Cardiac fibroblast (primary cell): ENCODE data around the gene CCDC171.

Experiments
- DNase-seq, 2 donors: peaks; one replicate each; pipeline versions ENCODE4 v3.0.0 to v3.0.0-alpha.2; 2010; ENCODE audit warnings: low read depth in 2 of 2
- H3K4me3 ChIP-seq, 2 donors: replicated peaks in 1 of 2; 1 replicate in 1 of 2; 2 replicates in 1 of 2; pipeline ENCODE4 v1.5.1; 2011; ENCODE audit warnings: low read depth in 2 of 2, low read length in 2 of 2, mild to moderate bottlenecking in 2 of 2, moderate library complexity in 1 of 2
- CTCF ChIP-seq: IDR thresholded peaks from one replicate; pipeline ENCODE4 v1.5.1; 2011; ENCODE audit warnings: low read depth, mild to moderate bottlenecking, low read length, inconsistent platforms

CCDC171 gene

GRCh38 chr9:15735083-15735857, 182.4 kb downstream of the CCDC171 start:
- no peak overlapping the region for H3K4me3 ChIP-seq
- TF ChIP-seq CTCF: no peak
- DNase-seq: peak; percentile 91 to 95

- no peak for DNase-seq
- no peak for TF ChIP-seq CTCF
- H3K4me3 ChIP-seq: no peak overlapping the region
These were observed 183.7 kb downstream of the CCDC171 start for GRCh38 chr9:15736569-15736968.

- DNase-seq: peak; percentile 69 to 73
- H3K4me3 ChIP-seq: no peak overlapping the region
- no peak for TF ChIP-seq CTCF
These were observed 185.2 kb downstream of the CCDC171 start for GRCh38 chr9:15738011-15738410.

- no peak for TF ChIP-seq CTCF
- H3K4me3 ChIP-seq: no peak overlapping the region
- DNase-seq: no peak
These were observed 188.2 kb downstream of the CCDC171 start for GRCh38 chr9:15741015-15741414.

- no peak for TF ChIP-seq CTCF
- no peak overlapping the region for H3K4me3 ChIP-seq
- no peak for DNase-seq
These were observed 190.7 kb downstream of the CCDC171 start for GRCh38 chr9:15743512-15743911.

GRCh38 chr9:15744196-15744595, 191.4 kb downstream of the CCDC171 start:
- DNase-seq: no peak
- no peak overlapping the region for H3K4me3 ChIP-seq
- no peak for TF ChIP-seq CTCF

GRCh38 chr9:15746905-15747304, 194.1 kb downstream of the CCDC171 start:
- DNase-seq: no peak
- no peak for TF ChIP-seq CTCF
- H3K4me3 ChIP-seq: no peak overlapping the region
